UCSD-AML1 (cell line): ENCODE measurements around the gene DRC1.
A peak's percentile ranks its signal among the peaks of the same experiment; 100 is the strongest.

Experiments
- DNase-seq: peaks from one replicate; lab custom pipeline; 2025; ENCODE audit not compliant: unreplicated experiment; lab: John Stamatoyannopoulos, UW

DRC1 gene

DNA sequence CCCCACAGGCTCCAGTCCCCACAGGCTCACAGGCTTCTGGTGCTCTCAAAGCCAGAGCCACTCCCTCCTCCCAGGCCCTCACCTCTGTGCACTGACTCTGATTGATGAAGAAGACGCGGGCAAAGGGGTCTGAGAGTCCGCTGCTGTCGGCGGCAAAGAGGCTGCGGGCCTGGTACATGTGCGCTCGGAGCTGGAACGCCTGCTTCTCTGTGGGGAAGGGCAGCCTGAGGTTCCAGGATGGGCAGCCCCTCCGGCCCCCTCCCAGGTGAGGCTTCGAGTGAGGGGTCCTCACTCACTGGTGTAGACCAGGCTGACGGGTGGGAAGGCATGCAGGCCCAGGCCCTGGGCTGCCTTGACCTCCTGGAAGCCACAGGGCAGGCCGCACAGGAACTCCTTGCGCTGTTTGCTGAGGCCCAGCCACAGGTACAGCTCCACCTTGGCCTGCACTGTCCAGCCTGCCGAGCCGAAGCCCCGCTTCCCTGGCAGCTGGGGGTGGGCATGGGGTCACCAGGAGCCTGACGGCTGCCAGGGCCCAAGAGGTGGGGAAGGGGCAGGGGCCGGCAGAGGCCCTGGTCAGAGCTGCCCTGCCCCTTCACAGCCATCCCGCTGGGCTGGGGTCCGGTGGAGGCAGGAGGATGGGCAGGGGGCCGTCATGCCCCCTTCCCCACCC is 74.2 kb downstream of the DRC1 start:
- no peak for DNase-seq

DNA sequence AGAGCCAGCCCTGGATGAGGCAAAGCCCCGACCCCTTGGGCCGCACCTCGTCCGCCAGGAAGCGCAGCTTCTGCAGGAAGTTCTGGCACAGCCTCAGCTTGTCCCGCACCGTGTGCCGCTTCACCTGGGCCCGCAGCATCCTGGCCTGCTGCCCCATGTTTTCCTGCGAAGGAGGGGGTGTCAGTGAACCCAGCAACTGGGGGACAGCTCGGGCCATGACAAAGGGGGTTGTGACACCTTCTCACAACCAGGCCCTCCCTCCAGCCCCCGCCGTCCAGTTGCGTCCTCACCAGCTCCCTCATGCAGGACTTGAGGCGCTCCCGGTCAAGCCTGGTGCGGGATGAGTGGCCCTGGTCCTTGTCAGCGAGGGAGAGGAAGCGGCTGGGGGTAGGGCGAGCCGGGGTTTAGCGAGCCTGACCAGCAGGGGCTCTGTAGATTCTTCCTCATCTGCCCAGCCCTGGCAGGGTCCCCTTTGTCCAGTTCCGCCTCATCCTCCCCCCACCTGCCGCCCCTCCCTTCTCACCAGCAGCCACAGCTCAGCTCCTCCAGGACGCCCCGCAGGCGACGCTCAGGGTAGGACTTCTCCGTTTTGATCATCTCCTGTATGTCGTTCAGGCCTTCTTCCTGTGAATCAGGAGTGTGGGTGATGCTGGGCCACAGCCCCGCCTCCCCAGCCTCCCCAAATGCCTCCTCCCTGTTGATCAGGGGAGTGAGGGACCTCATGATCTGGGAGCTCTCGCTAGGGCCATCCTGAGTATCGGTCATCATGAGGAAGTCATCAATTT is 75.6 kb downstream of the DRC1 start:
- DNase-seq: peak; percentile 35

DNA sequence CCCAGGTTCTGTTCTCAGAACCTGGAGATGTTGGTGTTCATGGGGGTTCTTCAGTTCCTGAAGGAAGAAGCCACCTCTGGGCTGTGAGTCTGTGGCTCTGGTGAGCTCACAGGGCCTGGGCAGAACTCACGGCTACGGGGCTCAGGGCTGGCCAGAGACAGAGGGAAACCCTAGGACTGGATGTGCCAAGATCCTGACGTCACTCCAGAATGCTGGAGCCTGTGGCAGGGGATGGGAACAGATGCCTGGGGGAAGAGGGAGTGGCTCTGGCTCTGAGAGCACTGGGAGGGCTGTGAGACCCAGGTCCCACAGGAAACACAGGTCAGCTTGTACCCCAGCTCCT is 76.2 kb downstream of the DRC1 start, which contains the start of gene OTOF:
Gene OTOF, minus strand, starts transcription at position 214 of the 343 bp plus-strand sequence.
- DNase-seq: no peak

DNA sequence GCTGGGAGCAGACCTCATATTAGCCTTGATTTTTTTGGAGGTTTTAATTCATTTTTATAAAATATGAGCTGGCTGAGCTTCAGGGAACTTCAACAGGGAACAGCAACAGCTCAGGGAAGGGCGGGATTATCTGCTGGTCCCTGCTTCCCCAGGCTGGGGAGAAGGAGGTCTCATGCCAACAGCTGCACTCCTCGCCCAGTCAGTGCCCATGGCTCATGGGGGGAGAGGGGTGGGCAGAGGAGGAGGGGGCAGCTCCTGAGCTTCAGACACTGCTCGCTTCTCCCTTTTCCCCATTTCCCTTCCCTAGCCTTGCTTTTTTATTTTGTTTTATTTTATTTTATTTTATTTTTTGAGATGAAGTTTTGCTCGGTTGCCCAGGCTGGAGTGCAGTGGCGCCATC is 76.6 kb downstream of the DRC1 start:
- DNase-seq: no peak

DNA sequence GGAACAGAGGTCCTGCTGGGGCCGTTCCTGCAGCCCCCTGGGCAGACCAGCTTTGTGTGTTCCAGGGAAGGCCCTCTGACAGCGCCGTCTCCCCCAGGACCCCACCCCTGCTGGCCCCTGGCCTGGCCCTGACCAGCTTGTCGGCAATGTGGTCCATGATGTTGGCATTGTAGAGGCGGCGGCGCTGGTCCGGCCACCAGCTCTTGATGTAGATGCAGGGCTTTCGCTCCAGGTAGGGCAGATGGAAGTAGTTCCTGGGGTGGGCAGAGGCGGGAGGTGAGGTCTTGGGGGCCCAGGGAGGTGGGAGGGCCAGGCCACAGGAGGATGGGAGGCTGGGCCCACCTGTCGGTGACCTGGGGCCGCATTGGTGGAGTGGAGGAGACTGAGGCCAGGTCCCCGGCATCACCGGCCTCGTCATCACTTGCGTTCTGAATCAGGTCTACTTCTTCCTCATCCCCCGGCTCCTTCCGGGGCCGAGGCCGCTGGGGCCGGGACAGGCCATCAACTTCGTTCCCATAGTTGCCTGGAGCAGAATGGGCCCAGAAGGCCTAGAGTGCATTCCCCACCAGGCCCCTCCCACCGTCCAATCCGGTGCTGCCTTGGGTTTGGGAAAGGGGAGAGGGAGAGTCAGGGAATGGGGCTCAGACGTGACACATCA is 77.5 kb downstream of the DRC1 start:
- DNase-seq: no peak

DNA sequence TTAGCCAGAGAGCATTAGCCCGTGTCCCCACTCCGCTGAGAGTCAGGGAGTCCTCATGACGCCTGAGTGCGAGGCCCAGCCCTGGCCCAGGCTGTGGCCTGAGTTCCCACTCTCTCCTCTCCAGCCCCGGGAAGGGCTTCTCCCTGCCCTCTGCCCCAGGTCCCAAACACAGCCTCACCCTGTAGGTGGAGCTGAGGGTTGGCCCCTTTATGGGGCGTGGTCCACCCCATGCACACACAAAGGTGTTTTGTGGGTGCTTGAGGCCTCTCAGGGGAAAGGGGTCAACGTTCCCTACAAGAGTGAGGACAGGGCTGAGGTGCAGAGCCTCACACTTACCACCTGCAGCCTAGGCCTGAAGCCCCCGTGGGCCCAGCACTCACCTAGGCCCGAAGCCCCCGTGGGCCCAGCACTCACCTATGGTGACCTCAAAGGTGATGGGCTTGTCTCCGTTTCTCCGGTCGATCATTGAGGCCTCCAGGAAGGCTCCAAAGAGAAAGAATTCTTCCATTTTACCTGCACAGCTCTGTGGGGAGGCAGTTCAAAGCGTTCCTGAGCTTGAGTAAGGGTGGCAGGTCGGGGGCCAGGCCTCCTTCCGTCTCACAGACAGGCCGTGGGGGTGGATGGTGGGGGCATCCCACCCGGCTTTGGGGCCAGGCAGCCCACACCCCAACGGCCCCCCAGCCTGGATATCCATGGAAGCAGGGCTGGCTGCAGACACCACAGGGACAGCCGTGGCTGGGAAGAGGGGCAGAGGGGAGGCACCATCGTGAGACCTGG is 78.3 kb downstream of the DRC1 start:
- no peak for DNase-seq

DNA sequence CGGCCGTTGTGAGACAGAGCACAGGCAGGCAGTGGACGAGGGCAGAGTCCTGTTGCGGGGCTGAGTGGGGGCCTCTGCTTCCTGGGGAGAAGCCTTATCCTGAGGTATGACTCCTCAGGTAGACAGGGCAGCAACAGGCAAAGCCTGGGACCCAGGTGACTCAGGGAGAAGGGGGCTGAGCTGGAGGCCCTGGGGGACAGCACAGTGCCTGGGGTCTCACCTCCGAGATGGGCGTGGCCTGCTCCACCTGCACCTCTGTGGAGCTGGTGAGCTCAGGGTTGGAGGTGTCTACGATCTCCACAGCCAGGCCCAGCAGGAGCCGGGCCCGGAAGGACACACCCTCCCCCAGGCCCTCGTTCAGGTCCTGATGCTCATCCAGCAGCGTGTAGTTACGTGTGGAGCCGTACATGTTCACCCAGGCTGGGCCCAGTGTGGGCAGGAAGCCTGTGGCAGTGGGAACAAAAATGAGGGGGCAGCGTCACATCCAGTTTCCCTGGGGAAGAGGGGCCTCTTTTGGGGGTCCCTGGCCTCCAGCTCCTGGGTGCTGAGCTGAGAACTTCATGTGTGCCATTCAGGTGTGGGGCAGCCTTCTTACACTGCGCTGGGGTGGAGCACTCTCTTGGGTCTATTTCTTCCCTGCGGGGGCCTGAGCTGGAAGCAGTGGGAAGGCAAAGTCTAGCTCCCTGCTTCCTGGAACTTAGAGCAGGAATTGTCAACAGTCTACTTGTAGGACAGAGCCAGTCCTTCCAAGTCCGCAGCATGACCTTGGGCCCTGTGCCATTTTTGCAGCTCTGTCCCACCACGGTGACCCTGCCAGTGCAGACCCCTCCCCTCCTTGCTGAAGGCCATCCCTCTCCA is 79.1 kb downstream of the DRC1 start:
- DNase-seq: no peak

DNA sequence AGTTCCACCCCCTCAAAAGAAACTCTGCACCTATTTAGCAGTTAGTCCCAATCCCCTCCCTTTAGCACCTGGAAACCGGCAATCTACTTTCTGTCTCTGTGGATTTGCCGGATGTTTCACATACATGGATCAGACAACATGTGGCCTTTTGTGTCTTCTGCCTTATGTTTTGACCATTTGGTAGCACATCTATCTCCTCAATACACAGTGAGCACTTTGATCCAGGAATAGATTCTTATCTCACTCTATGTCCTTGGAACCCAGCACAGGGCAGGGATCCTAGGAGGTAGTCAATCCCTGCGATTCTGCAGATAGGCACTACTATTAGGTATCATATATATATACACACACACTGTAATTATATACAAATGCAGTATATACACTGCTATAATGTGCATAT is 80.0 kb downstream of the DRC1 start:
- DNase-seq: no peak

DNA sequence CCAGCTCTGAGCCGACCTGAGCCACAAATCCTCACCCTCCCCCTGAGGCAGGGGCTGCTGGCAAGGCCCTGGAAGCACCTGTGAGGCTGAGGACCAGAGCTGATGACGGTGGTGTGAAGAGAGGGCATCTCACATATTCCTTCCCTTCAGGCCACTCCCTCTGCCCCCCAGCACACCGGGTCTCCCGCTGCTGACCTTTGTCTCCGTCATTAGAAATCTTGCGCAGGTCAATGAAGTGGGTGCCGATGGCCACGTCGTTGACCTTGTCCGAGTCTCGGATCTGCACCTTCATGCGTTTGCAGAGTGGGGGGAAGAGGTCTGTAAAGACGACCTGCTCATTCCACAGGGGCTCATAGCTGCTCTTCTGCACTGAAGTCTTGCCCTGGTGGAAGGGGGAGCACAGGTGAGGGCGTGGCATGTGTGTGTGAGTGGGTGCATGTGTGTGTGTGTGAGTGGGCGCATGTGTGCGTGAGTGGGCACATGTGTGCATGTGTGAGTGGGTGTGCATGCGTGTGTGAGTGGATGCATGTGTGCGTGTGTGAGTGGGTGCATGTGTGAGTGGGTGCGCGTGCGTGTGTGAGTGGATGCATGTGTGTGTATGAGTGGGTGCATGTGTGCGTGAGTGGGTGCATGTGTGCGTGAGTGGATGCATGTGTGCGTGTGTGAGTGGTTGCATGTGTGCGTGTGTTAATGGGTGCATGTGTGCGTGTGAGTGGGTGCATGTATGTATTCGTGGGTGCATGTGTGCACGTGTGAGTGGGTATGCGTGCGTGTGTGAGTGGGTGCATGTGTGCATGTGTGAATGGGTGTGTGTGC is 80.7 kb downstream of the DRC1 start:
- no peak for DNase-seq

DNA sequence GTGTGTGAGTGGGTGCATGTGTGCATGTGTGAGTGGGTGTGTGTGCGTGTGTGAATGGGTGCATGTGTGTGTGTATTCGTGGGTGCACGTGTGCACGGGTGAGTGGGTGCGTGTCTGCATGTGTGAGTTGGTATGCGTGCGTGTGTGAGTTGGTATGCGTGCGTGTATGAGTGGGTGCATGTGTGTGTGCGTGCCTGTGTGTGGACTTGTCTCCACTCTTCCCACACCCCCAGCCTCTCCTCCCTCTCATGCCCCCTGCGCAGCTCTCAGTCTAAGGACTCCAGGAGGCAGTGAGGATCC is 81.3 kb downstream of the DRC1 start:
- no peak for DNase-seq

DNA sequence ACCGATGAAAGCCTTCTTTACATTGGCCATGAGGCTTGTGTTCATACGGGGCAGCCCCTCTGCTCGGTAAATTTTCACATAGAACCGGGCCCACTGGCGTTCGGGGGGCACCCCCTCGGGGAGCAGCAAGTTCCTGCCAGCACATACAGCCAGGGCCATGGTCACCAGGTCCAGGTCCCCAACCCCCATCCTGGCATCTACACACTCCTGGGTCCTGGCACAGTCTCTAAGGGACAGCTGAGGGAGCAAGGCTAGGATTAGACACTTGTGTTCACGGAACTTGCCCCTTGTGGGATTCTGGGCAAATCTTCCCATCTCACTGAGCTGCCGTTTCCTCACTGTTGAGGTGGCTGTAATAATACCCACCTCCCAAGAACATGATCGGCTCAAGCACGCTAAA is 81.8 kb downstream of the DRC1 start:
- DNase-seq: no peak

DNA sequence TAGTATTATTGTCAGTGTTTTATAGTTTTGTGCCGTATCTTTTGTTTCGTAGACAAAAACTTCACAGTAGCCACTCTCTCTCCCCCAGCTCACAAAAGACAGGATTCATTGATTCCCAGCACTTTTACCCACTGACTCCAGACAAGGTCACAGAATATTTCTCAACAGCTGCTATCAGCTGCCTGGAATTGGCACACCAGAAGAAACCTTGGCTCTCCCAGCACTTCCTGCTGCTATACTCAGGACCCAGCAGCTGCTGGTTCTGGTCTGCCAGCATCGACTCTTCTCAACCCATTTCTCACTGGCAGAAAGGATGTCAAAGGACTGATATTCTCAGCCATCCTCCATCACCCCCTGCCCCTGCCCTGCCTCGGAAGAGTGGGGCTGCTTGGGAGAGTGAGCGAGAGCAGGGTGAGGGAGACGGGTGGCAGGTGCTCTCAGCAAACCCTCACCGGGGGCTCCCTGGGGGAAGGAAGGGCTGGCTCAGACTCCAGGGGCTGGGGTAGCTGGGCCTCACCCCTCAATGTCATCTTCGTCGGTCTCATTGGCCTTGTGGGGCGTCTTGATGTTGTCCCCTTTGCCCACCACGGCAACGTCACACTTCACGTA is 82.3 kb downstream of the DRC1 start:
- DNase-seq: no peak

DNA sequence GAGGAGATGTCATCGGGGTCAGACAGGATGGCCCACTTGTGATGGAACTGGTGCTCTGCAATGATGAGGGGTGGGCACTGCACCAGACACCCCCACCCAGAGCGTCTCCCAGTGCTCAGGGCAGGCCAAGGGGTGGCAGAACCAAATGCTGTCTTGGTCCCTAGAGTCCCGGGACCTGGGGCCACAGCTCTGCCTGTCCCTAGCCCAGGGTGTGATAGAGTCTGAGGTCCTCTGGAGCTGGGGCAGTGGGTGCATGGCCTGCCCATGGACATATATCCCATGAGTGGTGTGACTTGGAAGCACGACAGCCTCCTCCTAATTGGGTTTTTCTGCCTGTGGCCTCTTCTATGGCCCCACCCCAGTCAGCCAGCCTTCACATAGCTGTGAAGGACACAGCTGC is 82.9 kb downstream of the DRC1 start:
- DNase-seq: no peak

DNA sequence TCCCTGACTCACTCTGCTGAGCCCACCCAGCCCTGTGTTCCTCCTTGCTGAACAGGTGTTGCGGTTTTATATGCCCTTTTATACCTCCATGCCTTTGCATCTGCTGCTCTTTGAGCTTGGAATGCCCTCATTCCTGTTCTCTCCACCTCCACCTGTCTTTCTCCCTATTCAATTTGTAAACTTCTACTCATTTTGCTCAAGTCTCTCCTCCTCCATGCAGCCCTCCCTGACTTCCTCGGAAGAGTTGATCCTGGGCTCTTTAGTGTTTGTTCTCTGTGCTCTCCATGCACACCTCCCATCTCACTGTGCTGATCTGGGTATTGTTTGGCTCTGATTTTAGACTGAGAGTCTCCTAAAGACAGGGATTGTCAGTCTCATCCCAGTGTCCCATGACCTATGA is 83.4 kb downstream of the DRC1 start:
- DNase-seq: no peak

DNA sequence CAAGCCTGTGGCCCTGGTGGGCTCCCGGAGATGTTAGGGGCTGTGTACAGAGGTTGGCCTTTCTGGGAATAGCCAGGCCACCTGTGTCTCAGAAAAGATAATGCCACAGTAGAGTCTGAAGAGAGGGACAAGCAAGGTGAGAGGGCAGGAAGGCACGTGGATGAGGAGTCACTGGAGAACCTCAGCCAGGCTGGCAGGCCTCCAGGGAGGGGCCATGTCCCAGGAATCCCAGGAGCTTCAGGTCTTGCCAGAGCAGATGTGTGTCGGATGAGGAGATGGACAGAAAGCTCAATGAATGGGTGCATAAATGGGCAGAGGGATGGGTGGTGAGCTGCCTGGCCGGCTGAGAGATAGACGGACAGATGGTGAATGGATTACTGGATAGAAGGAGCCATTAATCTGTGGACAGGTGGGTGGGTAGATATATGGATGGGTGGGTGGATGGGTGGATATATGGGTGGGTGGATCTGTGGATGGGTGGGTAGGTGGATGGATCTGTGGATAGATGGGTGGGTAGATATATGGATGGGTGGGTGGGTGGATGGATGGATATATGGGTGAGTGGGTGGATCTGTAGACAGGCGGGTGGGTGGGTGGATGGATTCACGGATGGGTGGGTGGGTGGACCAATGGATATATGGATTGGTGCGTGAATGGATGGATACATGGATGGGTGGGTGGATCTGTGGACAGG is 84.2 kb downstream of the DRC1 start:
- DNase-seq: no peak

DNA sequence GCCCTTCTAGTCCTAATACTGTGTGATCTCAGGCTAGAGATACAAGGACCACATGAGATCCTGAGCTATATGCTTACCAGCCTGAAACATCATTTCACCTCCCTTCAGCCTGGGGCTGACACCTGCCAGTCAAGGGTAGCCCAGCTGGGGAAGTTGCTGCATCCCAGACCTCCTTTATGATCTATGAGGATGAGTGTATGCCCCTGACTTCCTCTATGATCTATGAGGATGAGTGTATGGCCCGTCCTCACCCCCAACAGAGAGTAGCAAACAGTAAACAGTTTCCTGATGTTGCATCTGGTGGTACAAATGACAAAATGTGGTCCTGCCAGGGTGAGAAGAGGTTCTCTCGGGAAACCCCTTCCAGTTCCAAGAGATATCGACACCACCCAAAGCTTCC is 85.1 kb downstream of the DRC1 start:
- no peak for DNase-seq

DNA sequence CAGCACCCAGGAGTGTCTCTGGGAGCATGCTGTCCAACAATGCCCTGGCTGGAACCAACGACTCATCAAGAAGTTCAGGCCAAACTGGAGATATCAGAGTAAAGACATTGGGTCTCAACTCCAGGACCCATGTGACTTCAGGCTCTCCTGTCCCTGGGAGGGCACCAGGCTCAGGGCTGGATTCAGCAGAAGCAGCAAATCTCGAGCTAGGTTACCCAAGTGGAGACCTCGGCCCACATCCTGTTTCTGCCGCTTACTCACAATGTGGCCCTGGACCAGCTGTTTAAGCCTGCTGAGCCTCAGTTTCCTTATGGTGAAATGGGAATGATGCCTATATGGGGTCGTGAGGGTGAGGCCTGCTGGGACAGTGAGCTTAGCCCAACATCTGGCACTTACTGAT is 85.5 kb downstream of the DRC1 start:
- DNase-seq: no peak

DNA sequence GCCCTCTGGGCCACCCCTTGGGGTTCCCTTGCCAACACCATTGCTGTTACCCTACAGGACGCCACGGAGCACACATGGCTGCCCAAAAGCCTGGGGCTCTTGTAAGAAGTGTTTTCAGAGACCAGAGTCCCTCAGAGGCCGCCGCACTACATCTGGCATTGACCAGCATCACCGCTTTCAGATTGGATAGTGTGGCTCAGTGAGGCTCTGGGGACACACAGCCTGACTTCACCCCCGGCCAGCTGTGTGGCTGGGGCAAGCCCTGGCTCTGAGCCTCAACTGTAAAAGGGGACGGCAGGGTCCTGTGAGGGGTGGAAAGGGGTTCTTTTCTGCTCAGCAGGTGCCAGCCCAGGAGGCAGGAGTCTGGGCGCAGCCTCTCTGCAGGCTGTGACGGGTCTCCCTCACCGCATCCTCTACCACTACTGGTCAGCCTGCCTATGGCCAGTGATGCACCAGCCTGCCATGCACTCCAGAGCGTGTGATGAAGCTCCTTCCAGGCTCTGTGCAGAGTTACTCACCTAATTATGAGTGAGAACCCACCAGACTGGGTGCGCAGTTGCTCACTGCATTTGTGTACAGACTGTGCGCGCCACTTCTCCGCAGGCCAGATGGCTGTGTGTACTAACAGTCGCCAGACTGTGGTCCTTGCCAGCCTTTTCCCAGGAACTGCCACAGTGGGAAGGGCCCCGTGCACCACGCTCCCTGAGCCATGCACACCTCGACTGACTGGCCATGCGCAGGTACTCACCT is 86.9 kb downstream of the DRC1 start:
- no peak for DNase-seq
